A673 (cell line): ENCODE results near the gene PNPLA3.

Experiments
- EZH2 ChIP-seq: fragments of 200-600 bp; sonication (generic); IDR thresholded peaks from 2 replicates; pipeline ENCODE4 v1.6.1; 2017; ENCODE audit warnings: borderline replicate concordance, low read depth, mild to moderate bottlenecking, mixed read lengths, antibody characterized with exemption, low read length; ENCODE audit not compliant: poor library complexity, severe bottlenecking
- TF ChIP-seq, protein P1 (sequence below): fragments of 300-800, 200-600 bp; sonication (generic); conservative IDR thresholded peaks from 2 replicates; pipeline ENCODE4 v1.5.1; 2017; ENCODE audit warnings: low read depth, mild to moderate bottlenecking, antibody characterized with exemption, low read length, moderate library complexity, mixed read lengths

DNA sequence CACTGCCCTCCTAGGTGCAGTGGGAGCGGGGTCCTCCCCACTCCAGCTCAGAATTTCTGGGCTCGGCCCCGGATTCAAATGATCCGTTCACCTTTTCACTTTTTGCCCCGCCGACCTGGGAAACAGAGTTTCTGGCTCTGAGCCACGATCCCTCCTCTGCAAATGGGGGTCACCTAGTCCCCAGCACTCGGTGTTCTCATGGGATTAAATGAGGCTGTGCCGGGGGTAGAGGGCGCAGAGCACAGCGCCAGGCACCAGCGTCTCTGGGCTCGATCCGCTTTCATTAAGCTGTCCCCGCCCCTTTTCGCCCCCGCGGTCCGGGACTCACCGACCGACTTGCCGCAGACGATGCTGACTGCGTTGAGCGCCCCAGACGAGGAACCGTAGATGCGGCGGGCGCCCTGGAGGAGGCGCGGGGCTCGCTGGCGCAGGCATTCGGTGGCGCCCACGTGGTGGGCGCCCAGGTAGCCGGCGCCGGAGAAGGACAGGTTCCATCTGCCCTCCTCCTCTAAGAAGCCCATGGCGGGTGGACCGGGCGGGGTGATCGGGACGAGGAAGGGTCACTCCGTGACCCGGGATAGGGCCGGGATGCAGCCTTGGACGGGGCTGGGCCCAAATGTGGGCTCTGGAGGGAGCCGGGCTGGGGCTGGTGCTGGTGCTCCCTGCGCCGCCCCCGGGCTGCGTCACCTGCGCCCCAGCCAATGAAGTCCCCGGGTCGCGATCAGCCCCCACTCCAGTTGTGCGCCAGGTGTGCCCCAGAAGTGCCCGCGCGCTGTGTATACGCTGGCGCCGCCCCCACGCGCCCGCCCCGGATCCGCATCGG, 32.0 kb upstream of the PNPLA3 start, which contains the start of gene PNPLA5:
- TF ChIP-seq, protein P1, sequence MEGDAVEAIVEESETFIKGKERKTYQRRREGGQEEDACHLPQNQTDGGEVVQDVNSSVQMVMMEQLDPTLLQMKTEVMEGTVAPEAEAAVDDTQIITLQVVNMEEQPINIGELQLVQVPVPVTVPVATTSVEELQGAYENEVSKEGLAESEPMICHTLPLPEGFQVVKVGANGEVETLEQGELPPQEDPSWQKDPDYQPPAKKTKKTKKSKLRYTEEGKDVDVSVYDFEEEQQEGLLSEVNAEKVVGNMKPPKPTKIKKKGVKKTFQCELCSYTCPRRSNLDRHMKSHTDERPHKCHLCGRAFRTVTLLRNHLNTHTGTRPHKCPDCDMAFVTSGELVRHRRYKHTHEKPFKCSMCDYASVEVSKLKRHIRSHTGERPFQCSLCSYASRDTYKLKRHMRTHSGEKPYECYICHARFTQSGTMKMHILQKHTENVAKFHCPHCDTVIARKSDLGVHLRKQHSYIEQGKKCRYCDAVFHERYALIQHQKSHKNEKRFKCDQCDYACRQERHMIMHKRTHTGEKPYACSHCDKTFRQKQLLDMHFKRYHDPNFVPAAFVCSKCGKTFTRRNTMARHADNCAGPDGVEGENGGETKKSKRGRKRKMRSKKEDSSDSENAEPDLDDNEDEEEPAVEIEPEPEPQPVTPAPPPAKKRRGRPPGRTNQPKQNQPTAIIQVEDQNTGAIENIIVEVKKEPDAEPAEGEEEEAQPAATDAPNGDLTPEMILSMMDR, result no peak
- peak; percentile 86 for TF ChIP-seq EZH2
